ENCODE measurements around the gene FGFRL1.

Gene FGFRL1

GRCh38 chr4:986428-986878, 25.0 kb upstream of the FGFRL1 start:
- Histone ChIP-seq H3K9me2 (replicated peaks; ENCODE audit: control insufficient read depth, low read length) (no peaks in the 10 kb centered on the region), H3K4me3 (ENCODE audit: low read length) (peak overlapping the region; percentile 76), H4K20me1 (ENCODE audit: control insufficient read depth, insufficient read depth, low read depth, low read length) (no peaks in the 10 kb centered on the region), H3K79me2 (ENCODE audit: control insufficient read depth, low read length) (no peaks in the 10 kb centered on the region), H3K4me1 (ENCODE audit: control insufficient read depth, low read length) (peaks cover 19% of the 10 kb centered on the region), H3K36me3 (ENCODE audit: control insufficient read depth, low read length) (no peaks in the 10 kb centered on the region), H3K27me3 (ENCODE audit: control insufficient read depth, low read length) (no peaks in the 10 kb centered on the region), H3K27ac (ENCODE audit: low read depth, low read length) (0 out of 2 replicates have a peak overlapping the region, but pooled peaks have one; percentile 18), H3K4me2 (ENCODE audit: low read length) (peak overlapping the region; percentile 77), H3K9me3 (ENCODE audit: control insufficient read depth, insufficient read depth, low read length) (no peaks in the 10 kb centered on the region), H3F3A (ENCODE audit: control insufficient read depth, insufficient read depth) (no peaks in the 10 kb centered on the region)
- TF ChIP-seq CTCF (IDR thresholded peaks at IDR 0.05; ENCODE audit: low read depth, low read length, poor library complexity, severe bottlenecking) (no peak), EZH2phosphoT487 (IDR thresholded peaks at IDR 0.05; ENCODE audit: borderline replicate concordance, low read length) (no peak)

- TF ChIP-seq CTCF (IDR thresholded peaks at IDR 0.05; ENCODE audit: low read depth, low read length, poor library complexity, severe bottlenecking) = peak; percentile 73
- no peak for TF ChIP-seq EZH2phosphoT487 (IDR thresholded peaks at IDR 0.05; ENCODE audit: borderline replicate concordance, low read length)
- Histone ChIP-seq H3F3A (ENCODE audit: control insufficient read depth, insufficient read depth) (no peaks in the 10 kb centered on the region), H3K36me3 (ENCODE audit: control insufficient read depth, low read length) (no peaks in the 10 kb centered on the region), H4K20me1 (ENCODE audit: control insufficient read depth, insufficient read depth, low read depth, low read length) (no peaks in the 10 kb centered on the region), H3K27ac (ENCODE audit: low read depth, low read length) (0 out of 2 replicates have a peak within 1 kb of the TSS, but pooled peaks have one; percentile 18), H3K4me3 (ENCODE audit: low read length) (peak within 1 kb of the TSS; percentile 76), H3K79me2 (ENCODE audit: control insufficient read depth, low read length) (no peaks in the 10 kb centered on the region), H3K27me3 (ENCODE audit: control insufficient read depth, low read length) (no peaks in the 10 kb centered on the region), H3K9me3 (ENCODE audit: control insufficient read depth, insufficient read depth, low read length) (no peaks in the 10 kb centered on the region), H3K4me2 (ENCODE audit: low read length) (peak within 1 kb of the TSS; percentile 77), H3K9me2 (replicated peaks; ENCODE audit: control insufficient read depth, low read length) (no peaks in the 10 kb centered on the region), H3K4me1 (ENCODE audit: control insufficient read depth, low read length) (peaks cover 19% of the 10 kb centered on the region)
Measured at GRCh38 chr4:986879-987623, 24.4 kb upstream of the FGFRL1 start, which contains the start of gene IDUA. Gene IDUA (plus strand): TSS chr4:987044. CDS start chr4:987085, 41 bp downstream.

GRCh38 chr4:987624-988513, 23.6 kb upstream of the FGFRL1 start:
- TF ChIP-seq EZH2phosphoT487 (IDR thresholded peaks at IDR 0.05; ENCODE audit: borderline replicate concordance, low read length) = no peak
- no peak for TF ChIP-seq CTCF (IDR thresholded peaks at IDR 0.05; ENCODE audit: low read depth, low read length, poor library complexity, severe bottlenecking)
- Histone ChIP-seq H3K4me1 (ENCODE audit: control insufficient read depth, low read length) (peaks cover 19% of the 10 kb centered on the region), H3K9me2 (replicated peaks; ENCODE audit: control insufficient read depth, low read length) (no peaks in the 10 kb centered on the region), H4K20me1 (ENCODE audit: control insufficient read depth, insufficient read depth, low read depth, low read length) (no peaks in the 10 kb centered on the region), H3K79me2 (ENCODE audit: control insufficient read depth, low read length) (no peaks in the 10 kb centered on the region), H3K27ac (ENCODE audit: low read depth, low read length) (no peak overlapping the region), H3K9me3 (ENCODE audit: control insufficient read depth, insufficient read depth, low read length) (no peaks in the 10 kb centered on the region), H3K4me2 (ENCODE audit: low read length) (peak overlapping the region; percentile 77), H3F3A (ENCODE audit: control insufficient read depth, insufficient read depth) (no peaks in the 10 kb centered on the region), H3K4me3 (ENCODE audit: low read length) (peak overlapping the region; percentile 76), H3K27me3 (ENCODE audit: control insufficient read depth, low read length) (no peaks in the 10 kb centered on the region), H3K36me3 (ENCODE audit: control insufficient read depth, low read length) (no peaks in the 10 kb centered on the region)
